ENCODE measurements around the gene CH25H.
"Not testable (repeated sequence)": the region's sequence is repeated elsewhere in the genome, so short reads cannot be mapped to it uniquely, and the experiment has no call there.

Gene CH25H

DNA sequence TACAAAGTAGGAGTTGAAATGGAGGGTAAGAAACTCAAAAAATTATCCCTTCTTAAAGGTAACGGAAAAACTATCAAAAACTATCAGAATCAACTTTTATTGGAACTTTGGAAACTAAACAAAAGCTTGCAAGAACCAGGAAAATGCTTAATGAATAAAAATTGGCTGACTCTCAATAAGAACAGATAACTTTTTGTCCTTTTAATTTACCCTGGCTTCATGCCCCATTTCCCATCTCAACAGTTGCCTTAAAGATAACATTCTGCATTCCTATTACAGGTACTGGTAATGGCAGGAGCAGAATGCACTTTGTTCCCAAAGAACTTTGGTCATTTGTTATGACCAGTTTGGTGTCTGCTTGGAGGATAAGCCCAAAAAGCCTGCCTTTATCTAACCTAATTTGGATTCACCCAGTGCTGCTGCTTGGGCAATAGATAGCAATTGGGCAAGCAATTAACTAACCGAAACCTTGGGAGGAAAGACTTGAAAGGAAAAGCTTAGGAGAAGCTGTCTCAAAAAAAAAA is 17.8 kb downstream of the CH25H start:
- no peak for DNase-seq

DNA sequence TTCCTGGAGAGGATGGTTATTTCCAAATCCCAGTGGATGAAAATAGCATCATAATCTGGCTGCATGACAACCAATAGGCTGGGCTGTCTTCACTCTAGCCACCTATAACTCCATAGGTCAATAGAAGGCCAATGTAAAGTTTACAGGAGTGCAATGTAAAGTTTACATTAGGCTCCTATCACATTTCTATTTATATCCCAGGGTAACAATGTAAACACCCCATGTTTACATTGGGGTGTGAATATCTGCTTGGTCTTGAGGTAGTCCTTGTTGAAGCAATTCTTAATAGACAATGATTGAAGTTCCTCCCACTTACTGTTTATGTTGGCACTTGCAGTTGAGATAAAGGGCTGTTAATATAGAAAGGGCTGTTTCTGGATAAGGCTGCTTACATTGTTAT is 21.5 kb downstream of the CH25H start:
- no peak for DNase-seq

DNA sequence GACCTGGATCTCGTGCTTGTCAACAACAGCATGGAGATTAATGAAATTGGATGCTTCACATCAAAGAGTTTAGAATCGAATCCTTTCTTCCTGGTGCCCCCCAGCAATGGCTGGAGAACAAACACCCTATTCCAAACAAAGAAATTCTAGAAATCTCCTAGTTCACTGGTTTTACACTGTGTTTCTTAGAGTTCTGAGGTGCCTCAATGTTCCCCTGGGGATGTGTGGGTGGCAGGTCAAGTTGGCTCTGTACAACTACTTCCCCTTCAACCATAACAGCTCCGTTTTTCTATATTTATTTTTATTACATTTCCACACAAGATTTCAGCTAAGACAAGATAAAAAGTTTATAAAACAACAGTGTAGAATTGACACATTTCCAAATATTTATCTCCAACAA is 22.5 kb downstream of the CH25H start:
- DNase-seq: no peak

DNA sequence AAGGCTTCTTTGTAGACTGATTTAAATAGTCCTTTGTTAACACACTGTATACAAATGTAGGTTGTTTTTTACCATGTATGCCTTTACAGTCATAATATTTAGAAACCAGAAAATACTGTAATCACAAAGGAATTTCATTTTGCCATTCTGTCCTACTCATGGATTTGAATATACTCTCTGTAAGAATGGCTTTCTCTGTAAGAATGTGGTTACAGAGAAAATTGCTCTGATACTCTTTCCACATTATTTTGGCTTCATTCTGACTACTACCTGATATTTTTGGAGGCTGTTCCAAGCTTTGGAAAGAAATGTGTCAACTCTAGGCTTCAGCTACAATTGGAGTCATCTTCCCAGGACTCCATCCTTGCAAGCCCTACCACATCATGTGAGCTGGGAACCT is 23.5 kb downstream of the CH25H start:
- no peak for DNase-seq

DNA sequence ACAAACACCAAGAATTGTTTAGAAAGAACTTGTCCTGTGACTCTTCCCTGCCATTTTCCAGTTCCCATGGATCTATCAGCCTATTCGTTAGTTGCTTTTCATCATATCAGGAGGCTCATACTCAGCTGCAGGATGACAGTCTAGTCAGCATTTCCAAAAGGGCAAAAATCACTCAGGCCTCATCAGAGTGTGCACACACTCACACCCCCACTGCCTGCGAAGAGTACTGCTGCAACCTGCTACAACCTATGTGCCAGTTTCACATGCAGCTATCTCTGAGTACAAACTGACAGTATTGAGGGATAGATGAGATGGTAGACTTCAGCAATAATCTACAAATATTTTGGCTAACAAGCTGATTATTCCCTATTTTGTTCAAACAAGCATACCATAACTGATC is 24.2 kb downstream of the CH25H start:
- DNase-seq: no peak

DNA sequence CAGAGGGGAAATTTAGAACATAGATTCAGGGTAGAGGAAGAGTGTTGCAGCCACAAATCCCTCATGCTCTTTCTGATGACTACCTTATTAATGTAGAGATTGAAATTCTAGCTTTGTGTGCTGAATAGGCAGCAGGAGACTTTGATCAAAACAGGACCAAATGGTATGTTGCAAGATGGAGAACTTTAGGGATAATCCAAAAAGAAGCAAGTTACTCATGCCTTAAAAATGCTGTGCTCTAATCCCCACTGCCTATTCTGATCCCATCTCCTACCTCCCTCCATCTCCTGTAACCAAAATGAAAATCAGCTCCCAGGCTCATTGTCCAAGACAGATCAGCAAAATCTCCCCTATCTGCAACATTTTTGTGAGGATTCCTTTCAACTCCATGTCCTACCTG is 31.3 kb downstream of the CH25H start:
- DNase-seq: no peak

DNA sequence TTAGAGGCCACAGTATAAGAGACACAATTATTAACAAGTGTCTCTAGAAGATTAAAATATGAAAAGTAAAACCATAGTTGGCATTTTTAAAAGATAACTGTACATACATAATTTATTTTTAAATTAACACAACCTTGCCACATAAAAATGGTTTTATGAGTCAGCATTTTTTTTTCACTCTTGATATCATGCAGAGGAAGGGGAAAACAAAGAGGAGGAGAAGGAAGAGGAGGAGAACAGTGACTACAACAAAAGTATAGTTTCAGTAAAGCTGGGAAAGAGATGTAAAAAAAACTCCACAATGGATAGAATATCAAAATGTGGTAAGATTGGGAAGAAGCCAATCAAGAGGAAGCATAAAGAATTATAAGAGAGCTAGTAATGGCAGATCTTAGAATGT is 34.0 kb downstream of the CH25H start:
- DNase-seq: no peak

DNA sequence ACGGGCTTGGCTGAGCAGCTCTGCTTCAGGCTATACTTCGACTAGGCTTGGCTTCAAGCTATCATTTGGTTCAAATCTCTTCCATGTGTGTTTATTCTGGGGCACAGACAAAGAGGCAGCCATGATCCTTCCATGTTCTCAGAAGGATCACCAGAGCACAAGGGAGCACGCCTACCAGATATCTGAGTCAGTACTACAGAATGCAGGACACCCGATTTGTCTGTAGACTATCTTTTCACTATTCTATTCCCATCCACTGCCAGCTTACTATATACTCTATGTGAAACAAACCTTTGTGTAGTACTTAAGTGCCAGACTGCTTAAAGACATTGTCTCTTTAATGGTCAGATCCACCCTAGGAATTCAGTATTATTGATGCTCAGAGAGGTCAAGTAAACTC is 35.1 kb downstream of the CH25H start:
- DNase-seq: no peak

DNA sequence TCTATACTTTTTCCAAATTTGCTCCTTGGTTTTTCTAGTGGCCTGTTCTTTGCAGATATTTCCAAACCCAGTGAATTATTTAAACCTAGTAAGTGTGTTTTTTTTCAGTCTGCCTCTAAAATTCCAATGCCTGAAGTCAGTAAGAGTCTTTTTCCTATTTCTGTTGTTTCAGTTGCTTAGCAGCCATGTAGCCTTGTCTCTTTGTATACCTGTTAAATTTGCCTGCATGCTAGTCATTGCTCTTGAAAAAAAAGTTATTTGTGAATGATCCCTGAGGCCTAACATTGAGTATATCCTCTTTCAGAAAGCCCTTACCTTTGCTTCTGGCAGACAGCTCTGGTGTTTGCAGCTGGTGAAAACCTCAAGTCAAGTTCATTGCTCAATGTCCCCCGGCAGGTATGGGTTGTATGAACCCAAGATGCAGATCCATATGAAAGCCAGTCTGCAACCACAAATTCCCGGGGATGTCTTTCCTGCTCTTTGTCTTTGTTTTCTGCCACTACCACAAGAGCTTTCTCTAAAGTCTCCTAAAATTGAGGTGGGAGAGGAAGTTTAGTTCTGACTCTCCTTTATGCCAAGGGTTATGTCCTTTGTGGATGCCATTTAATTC is 35.7 kb downstream of the CH25H start:
- no peak for DNase-seq

DNA sequence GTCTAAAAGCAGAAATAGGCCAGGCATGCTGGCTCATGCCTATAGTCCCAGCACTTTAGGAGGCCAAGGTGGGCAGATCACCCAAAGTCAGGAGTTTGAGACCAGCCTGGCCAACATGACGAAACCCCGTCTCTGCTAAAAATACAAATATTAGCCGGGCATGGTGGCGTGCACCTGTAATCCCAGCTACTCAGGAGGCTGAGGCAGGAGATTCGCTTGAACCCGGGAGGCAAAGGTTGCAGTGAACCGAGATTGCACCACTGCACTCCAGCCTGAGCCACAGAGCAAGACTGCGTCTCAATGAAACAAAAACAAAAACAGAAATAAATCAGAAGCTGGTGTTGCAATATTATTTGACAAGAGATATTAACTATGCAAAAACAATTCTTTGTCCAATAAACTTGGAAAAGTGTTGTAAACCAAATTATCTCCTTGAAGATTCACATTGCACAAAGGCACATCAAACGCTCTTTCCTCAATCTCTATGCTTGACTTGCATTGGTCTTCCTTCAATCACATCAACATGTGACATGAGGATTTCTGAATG is 38.7 kb downstream of the CH25H start:
- DNase-seq: not testable (repeated sequence)

DNA sequence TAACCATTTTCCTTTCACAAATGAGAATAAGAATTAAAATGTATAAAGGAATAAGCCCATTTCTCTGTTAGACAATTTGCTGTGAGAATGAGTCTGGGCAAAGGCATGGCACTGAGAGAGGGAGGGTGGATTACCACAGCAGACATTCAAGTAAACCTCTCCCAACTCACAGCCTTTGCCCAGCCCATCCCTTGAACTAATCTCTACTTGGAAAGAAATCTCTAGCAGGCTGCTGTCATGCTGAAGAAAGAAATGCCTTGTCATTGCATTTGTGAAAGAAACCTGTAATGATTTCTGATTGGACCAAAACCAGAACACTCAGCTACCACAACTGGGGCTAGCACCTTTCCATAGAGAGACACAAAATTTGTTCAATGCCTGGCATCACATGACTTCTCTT is 39.2 kb downstream of the CH25H start:
- no peak for DNase-seq

DNA sequence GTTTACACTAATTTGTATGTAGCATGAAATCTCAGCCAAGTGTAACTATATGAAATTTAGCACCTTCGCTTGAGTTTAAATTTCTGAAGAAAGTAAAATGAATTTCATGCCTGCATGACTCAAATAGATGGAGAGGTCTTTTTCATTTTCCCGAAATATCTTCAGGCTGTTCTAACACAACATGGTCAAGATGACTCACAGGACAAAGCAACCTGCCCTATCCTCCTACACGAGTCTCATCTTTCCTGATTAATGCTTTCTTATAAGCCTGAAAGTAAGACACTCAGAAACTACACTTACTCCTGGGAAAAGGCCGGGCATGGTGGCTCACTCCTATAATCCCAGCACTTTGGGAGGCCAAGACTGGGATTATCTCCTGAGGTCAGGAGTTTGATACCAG is 41.2 kb downstream of the CH25H start:
- no peak for DNase-seq

DNA sequence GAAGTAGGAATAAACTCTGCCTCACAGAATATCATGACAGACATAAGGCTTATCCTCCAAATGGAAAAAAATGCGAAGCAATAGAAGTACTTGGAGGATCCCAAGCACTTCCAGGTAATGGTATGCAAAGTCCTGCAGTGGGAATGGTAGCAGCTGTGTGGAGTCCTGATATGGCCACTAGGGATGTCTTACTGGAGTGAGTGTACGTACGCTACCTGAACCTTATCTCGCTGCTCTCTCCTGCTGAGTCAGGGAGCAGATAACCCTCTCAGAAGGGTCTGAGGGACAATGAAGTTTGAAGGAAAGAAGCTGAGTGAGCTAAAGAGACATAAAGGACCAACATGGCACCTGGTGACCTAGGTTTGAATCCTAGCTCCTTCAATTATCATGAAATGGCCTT is 42.2 kb downstream of the CH25H start:
- no peak for DNase-seq

DNA sequence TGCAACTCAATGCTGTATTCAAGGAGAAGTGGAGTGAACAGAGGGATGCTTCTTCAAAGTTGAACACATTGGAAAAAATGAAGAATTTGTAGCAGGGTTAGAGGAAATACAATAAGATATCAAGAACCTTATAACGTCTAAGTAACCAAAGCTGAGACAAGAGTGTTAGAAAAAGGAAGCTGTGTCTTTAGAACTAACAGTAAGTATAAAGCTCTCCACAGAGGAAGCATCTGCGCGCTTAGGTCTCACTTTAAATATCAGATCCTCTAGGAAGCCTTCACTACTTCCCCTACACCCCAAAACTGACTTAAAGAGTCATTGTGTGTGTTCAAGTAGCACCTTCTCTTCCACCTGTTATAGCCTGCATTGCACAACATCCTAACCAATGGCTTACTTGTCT is 43.0 kb downstream of the CH25H start:
- no peak for DNase-seq

DNA sequence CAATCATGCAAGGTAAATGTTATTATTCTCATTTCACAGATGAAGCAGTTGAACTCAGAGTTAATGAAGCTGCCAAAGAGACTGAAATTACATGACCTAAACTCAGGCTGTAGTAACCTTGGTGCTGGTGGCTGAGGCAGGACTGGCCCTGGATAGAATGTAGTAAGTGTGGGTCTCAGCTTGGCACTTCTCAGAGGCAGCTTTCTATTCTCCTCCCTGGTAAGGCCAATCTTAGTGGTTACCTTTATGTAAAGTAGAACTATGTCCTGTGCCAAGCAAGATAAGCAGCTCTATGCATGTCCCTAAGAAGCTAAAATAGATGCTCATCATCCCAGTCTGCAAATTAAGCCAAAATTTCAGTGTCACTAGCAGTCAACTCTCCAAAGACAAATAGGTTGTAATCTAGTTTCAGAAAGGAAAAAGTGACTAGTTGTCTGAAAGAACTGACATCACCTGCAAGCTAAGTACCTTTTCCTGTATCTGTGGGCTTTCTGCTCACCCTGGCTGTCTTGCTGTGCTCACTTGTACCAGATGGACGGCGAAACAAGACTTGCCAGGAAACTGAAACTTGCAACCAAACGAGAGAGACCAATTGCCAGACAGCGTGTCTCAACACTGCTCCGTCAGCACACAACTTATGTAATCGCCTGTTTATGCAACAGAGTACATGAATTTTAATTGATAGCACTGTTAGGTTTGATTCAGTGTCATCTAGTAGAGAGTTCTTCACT is 43.7 kb downstream of the CH25H start:
- peak; percentile 60 to 69 for DNase-seq

DNA sequence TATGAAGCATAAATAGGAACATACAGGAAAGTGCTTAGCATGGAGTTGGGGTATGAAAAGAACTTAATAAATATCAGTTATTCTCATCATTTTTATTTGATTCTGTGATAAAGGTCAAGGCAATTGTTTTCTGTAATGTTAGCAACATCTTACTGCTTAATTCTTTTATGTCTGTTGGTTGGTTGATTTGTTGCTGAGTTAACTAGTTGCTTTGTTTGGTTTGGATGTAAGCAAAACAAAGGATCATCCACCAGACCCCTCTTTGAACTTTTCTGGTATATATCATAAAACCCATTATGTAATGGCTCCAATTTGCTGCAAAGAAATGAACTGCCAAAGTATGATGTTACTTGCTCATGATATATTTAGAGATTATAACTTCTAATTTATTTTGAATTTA is 44.5 kb downstream of the CH25H start:
- no peak for DNase-seq

DNA sequence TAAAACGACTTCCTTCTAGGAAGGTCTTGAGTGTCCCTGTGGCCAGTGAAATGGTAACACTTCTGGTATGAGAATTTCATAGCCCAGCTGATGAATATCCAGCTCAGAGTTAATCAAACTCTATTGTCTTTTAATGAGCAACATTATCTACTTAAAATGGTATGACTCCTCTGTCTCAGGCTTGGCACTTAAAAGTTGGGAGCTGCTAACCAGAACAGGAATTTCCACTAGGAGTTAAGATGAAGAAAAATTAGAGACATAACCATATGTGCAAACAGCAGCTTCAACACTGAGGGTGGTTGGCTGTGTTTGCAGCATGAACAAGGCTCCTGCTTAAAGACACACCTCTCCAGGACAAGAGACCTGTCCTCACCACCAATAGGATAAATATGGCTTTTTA is 46.8 kb downstream of the CH25H start:
- no peak for DNase-seq

DNA sequence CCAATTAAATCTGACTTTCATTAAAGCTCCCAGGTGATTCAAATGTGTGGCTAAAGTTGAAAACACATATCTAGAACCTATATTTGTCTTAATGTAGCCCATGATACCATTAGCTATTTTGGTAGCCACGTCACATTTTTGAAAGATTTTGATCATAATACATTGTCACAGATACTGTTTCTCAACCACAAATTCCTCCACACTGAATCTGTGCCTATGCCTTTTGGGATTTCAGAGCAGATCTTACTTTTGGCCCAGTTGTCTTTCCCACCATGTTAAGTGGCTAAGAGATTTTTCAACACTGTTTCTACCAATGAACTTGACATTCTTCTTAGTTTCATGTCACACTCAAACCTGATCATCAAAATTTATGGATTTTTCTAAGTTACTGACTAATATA is 47.4 kb downstream of the CH25H start:
- no peak for DNase-seq

DNA sequence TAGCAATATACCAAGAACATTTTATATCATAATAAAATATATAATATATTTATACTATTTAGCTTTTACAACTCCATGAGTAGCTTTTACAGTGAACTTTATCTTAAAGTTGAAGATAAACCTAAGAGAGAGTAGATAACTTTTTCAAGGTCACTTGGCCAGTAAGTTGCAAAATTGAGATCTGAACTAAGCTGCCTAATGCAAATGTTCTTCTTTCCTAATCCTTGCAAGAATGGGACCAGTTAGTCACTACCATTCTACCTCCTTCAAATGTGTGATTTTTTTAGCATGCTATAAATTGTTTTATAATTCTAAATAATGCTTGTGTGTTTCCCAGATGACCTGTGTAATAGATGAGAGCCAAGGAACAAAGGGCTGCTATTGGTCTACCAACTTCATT is 47.8 kb downstream of the CH25H start:
- DNase-seq: no peak

DNA sequence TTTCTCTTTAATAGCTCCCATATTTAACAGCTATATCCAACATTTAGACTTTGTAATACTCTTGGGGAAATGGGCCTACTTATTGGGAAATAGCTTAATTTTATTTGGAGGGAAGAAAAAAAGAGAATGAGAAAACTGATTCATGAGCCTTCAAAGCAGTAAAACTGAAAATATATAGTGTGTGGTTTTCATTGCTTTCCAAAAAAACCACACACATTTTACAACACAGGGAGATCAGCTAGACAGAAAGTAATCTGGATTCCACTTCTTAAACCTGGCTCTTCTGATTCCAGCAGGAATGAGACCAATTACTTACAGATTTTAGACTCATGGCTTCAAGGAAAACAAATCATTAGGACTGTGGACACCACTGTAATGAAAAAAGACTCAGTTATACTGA is 48.7 kb downstream of the CH25H start:
- no peak for DNase-seq

DNA sequence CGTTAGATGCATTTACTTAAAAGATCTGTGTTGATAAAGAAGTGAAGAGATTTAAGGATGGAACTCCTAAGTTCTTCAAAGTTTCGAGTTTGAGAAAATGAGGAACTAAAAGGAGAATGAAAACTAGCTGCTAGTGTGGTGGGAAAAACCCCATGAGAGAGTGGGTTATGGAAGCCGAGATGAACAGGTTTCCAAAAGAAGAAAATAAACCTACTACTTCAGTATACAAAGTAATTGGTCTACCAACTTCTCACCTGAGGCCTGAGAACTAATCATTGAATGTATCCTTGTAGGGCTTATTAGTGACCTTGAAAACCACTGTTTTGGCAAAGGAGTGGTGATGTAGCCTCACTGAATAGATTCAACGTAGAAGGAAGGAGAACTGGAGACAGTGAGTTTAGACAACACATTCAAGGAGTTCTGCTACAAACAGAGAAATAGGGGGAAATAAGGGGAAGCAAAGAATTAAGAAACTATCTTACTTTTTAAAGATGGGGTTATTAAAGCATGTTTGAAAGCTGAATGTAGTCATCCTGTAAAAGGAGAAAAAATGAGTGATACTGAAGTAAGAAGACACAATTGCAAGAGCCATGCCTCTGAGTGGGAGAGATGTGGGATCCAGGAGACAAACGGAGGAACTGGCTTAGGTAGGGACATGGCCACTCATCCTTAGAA is 50.8 kb downstream of the CH25H start:
- DNase-seq: no peak
